GM12874 (cell line): Measurements from ENCODE around the gene METTL16.

Experiments used
- CTCF ChIP-seq: IDR thresholded peaks from 2 replicates; pipeline ENCODE4 v1.5.1; 2011; ENCODE audit warnings: low read depth, mild to moderate bottlenecking, control low read depth, low read length, moderate library complexity; ENCODE audit not compliant: insufficient read depth

Gene METTL16

GRCh38 chr17:2511462-2512369, at the start of gene METTL16:
Gene METTL16, minus strand, starts transcription at chr17:2511888. Its CDS starts 9,557 bp downstream, at chr17:2502331.
- TF ChIP-seq CTCF: no peak

- TF ChIP-seq CTCF: no peak
Observed at GRCh38 chr17:2560658-2561057, 49.0 kb upstream of the METTL16 start.

GRCh38 chr17:2551928-2552327, 40.2 kb upstream of the METTL16 start:
- TF ChIP-seq CTCF: no peak

- no peak for TF ChIP-seq CTCF
Observed at GRCh38 chr17:2551493-2551892, 39.8 kb upstream of the METTL16 start.

- no peak for TF ChIP-seq CTCF
Observed at GRCh38 chr17:2549392-2550211, 37.9 kb upstream of the METTL16 start.

GRCh38 chr17:2547176-2547575, 35.5 kb upstream of the METTL16 start:
- TF ChIP-seq CTCF: no peak

GRCh38 chr17:2545393-2545792, 33.7 kb upstream of the METTL16 start:
- no peak for TF ChIP-seq CTCF
